Eye (tissue), 1 donor: ENCODE data around the gene FCN2.
"Not testable (repeated sequence)": the region's sequence is repeated elsewhere in the genome, so short reads cannot be mapped to it uniquely, and the experiment has no call there.

Source experiments
- DNase-seq: peaks from one replicate; pipeline ENCODE4 v3.0.0-alpha.2; 2015

The FCN2 gene

DNA sequence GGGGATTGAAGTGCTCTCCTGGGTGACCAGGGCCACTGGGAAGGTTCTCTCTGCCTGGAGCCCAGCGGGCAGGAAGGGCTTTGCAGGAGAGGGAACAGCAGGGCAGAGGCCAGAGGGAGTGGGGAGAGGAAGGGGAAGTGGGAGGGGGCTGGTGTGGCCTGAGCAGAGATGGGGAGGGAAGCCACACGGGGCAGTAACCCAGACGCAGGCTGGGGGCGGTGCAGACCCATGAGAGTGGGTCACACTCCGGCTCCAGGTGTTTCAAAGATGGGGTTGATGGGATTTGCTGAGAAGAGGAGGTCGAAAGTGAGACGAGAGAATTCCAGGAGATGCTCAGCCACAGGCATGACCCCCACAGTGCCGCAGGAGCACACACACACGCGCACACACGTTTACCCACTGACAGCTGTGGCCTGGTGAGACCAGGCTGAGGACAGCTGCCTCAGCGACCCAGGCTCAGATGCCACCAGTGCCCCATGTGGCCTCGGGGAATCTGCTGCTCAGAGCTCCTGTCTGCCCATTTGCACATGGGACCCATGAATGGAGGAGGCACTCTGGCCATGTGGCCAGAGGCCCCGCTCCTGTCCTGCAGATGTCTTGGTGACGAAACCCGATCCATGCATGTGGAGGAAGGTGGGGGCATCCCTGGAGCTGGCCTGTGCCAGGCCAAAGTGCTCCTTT lies 32.7 kb upstream of the FCN2 start:
- DNase-seq: no peak

DNA sequence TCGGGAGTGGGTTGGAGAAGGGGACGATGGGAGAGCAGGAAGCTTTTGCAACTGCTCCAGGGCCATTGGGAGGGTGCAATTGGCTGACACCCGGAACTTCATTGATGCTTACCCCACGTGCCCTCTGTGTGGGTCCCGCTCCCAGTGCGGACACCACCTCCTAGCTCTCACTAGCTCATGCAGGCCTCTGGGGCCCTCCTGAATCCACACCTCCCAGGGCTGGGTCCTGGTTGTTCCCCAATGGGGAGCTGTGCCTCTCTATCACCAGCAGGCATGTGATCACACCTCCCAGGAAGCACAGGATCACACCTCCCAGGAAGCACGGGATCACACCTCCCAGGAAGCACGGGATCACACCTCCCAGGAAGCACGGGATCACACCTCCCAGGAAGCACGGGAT lies 32.1 kb upstream of the FCN2 start:
- DNase-seq: no peak

DNA sequence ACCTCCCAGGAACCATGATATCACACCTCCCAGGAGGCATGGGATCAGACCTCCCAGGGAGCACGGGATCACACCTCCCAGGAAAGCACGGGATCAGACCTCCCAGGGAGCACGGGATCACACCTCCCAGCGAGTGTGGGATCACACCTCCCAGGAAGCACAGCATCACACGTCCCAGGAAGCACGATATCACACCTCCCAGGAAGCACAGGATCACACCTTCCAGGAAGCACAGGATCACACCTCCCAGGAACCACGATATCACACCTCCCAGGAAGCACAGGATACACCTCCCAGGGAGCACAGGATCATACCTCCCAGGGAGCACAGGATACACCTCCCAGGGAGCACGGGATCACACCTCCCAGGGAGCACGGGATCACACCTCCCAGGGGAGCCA lies 30.0 kb upstream of the FCN2 start:
- no peak for DNase-seq

DNA sequence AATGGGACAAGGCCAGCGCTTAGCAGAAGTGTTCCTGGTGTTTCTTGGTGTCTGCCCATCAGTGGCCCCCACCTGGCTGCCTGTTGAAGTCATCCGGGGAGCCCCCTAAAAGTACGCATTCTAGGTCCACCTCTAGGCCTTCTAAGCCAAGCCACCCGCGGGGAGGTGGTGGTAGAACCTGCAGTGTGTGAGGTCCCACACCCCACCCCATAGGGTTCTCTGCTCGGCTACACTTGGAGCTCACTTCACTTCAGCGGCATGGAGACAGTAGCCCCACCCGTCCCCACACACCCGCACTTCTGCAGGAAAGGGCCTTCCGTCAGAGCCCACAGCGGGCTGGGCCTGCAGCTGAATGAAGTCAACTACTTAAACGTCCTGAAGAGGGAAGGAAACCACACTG lies 29.6 kb upstream of the FCN2 start:
- no peak for DNase-seq

- DNase-seq: no peak
Measured at GRCh38 chr9:134852906-134853654, 27.5 kb upstream of the FCN2 start.

- DNase-seq: no peak
Measured at GRCh38 chr9:134853893-134854292, 26.7 kb upstream of the FCN2 start.

DNA sequence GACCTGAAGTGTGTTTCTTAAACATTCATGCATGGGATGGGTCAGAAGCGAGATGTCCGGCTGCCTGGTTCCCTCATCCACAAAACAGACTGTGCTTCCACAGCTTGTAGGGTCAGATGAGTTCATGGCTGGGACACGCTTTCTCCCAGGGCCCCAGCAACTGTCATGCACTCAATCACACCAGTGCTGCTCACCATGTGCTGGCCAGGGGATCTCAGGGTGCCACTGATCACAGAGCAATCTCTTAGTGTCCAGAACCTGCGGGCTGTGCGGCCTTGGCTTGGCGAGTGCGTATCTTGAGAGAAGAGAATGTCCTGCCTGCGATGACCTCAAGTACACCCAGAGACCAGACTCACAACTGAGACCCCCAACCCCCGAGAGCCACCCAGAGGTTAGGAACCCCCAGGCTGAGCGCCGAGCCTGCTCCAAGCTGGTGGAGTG lies 26.0 kb upstream of the FCN2 start:
- DNase-seq: no peak

DNA sequence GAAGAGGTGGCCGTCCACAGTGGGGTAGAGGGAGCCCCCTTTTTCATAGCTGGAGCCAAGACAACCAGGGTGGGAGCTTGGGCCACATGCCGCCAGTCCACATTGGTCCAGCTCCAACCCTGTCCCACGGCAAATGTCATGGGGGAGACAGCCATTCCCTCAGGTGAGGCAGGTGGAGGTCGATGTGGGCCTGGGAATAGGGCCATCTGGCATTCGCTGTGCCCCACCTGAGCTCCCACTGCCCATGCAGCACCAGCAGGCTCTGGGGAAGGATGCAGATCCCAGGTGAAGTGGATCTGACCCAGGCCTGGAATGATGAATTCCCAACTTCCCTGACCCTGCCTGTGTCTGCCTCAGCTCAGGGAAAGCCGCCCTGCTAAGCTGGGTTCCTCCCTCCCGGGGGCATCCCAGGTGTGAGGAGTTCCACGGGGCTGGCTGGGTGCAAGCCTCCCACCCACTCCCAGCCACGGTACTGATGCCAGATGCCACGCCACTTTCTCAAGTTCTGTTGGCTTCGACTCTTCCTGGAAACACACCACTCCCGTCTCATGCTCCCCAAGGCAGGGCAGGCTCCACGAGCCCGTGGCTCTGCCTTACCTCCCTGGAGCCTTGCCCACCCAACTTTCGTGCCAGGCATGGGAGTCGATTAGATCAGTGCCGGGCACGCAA lies 25.2 kb upstream of the FCN2 start:
- DNase-seq: no peak

GRCh38 chr9:134855900-134856377 lies 24.7 kb upstream of the FCN2 start:
- DNase-seq: no peak

DNA sequence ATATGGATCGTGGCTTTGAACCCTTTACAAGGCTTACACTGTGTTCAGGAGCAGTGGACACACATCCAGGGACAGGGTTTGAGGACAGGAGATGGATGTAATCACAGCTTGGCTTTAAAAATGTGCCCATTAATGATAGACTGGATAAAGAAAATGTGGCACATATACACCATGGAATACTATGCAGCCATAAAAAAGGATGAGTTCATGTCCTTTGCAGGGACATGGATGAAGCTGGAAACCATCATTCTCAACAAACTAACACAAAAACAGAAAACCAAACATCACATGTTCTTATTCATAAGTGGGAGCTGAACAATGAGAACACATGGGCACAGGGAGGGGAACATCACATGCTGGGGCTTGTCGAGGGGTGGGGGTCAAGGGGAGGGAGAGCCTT lies 23.2 kb upstream of the FCN2 start:
- not testable (repeated sequence) for DNase-seq

GRCh38 chr9:134858051-134858841 lies 22.4 kb upstream of the FCN2 start:
- DNase-seq: no peak

GRCh38 chr9:134860510-134860909 lies 20.1 kb upstream of the FCN2 start:
- no peak for DNase-seq

DNA sequence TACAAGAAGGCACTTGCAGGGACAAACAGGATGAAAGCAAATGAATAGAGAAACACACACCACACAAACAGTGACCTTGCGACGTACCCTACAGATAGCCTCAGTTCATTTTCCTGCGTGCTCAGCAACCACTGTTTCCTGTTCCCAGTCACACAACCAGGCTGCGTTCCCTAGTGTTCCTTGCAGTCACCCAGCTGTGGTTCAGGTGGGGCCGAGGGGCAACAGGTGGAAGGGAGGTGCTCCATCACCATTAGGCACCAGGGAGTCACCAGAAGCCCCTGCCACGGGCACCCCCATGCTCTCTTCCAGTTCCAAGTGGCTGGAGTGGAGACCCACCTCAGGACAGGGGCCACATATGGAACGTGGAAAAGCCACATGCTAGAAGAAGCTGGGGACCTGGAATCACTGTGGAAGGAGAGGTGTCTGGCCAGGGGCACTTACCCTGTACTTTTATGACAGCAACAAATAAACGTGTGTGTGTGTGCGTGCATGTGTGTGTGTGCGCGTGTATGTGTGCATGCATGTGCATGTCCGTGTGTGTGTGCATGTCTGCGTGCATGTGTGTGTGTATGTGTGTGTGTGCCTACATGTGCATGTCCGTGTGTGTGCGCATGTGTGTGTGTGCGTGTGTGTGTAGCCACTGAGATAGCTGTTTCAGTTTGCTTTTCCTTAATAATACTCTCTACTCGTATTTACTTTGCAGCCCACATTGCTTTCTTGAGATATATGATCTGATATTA lies 18.8 kb upstream of the FCN2 start:
- DNase-seq: no peak

DNA sequence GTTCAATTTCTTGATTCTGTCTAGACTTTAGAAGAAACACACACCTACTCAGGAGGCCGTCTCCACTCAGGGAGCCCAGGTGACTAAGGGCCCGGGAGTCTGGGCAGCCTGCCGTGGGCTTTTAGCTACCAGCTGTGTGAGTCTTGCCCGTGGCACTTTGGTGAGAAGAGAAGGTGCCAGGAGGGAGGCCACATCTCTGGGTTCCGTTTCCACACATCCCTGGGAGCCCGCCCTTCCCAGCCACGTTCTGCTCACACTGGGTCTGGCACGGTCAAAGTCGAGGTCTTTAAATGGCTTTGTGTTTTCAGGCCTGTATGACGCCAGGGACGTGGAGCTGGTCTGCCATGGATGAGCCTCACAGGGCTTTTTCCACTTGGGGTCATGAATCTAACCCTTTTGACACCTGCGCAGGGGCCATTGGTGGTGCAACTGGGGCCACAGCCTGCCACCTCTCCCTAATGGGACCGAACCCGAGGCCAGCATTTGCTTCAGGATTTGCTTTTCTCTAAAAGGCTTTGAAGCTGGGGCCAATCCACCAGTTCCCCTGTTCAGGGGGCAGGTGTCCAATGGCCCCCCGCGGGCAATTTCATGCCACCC lies 17.2 kb upstream of the FCN2 start:
- DNase-seq: no peak

DNA sequence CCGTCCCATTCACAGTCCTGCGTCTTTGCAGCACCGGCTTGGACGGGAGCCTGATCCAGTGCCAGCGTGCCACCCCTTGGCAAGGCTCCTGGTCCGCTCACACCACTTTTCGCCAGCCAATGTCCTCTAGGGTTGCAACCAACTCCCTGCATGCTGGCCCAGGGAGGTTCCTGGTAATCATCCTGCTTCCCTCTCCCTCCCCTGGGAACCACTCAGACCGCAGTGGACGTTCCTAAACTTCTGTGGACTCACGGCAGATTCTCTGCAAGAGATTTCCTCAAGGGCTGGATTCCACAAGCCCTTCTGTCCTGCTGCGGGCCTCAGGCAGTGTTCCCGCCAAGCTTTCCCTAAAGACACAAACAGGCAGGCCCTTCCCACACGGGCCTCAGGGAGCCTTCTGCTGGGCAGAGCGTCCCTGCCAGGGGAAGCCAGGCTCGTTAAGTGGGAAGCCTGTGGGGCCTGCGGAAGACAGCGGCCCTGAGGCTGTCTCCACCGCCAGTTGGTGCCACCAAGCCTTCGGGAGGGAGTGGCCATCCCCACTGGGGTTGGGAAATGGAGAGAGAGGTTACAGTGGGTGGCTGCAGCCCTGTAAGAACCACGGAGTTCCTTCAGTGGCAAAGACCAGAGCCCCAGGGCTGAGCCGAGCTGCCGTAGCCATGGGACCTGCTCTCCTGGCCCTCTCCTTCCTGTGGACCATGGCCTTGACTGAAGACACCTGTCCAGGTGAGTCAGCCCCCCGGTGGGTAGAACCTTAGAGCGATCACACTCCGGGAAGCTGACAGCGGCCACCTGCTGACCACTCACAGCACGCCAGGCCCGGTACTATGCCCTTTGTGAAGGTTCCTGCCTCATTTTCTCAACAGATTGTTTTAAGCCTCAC lies 16.4 kb upstream of the FCN2 start:
- DNase-seq: no peak

DNA sequence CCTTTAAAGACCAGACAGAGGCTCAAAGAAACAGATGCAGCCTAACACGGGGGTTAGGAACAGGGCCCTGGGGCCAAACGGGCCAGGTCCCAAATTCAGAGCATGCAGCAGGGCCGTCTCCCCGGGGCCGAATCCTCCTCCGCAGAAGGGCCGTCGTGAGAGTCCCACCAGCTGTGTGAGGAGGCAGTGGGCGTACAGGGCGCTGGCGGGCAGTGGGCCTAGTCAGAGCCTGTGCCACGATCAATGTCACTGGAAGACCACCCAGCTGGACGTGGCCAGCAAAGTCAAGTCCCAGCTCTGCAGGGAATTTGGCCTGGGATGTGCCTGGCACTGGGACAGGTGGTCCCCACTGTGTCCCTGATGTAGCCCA lies 15.8 kb upstream of the FCN2 start:
- DNase-seq: no peak

GRCh38 chr9:134867917-134868750 lies 12.5 kb upstream of the FCN2 start:
- no peak for DNase-seq

GRCh38 chr9:134868751-134869553 lies 11.7 kb upstream of the FCN2 start:
- DNase-seq: no peak
